B cell (primary cell): ENCODE results near the gene DSN1. TPM values are rescaled to one million over a fixed set of nuclear protein-coding genes. Genes with fewer than 3 reads are reported as not detected.

Experiments
- ATAC-seq: fragments of 200-7000 bp; cut with Tn5 transposase; one replicate; pipeline ENCODE4 v1.10.0; 2021; ENCODE audit warnings: low read depth, mild to moderate bottlenecking, moderate number of reproducible peaks, moderate library complexity
- CTCF ChIA-PET: fragments of 350-600 bp; sonication (Branson Sonifier 250); formaldehyde crosslinking; loops from one replicate; lab custom pipeline; 2021; ENCODE audit warnings: antibody characterized with exemption, inconsistent platforms; lab: Charles Lee
- POLR2A ChIA-PET: fragments of 350-600 bp; sonication (Branson Sonifier 250); formaldehyde crosslinking; loops from one replicate; lab custom pipeline; 2021; ENCODE audit warnings: antibody characterized with exemption; lab: Charles Lee
- DNase-seq: peaks from one replicate; pipeline ENCODE4 v3.0.0; 2013
- H2AFZ ChIP-seq: 2 replicates; pipeline ENCODE4 v1.6.1; 2012; ENCODE audit warnings: mild to moderate bottlenecking, low read depth, low read length; ENCODE audit not compliant: insufficient read depth, poor library complexity, severe bottlenecking
- H3K27ac ChIP-seq, 2 donors: 1 replicate in 1 of 2; 2 replicates in 1 of 2; pipeline ENCODE4 v1.5.1; 2012 to 2013; ENCODE audit warnings: low read length in 2 of 2, mild to moderate bottlenecking in 2 of 2, moderate library complexity in 1 of 2
- H3K27me3 ChIP-seq, 4 experiments: fragments of 200-600 bp in 1 of 4; sonication (generic) in 1 of 4; replicated peaks in 1 of 4; 1 replicate in 2 of 4; 2 replicates in 2 of 4; pipeline versions ENCODE4 v1.6.1 to v1.7.0; 2013 to 2016; ENCODE audit warnings: low read length in 3 of 4, mild to moderate bottlenecking in 2 of 4, mixed read lengths in 1 of 4, moderate library complexity in 1 of 4; ENCODE audit not compliant: insufficient read depth in 4 of 4, control insufficient read depth in 3 of 4; ENCODE audit errors: control extremely low read depth in 1 of 4
- H3K36me3 ChIP-seq, 2 experiments: replicated peaks in 1 of 2; 1 replicate in 1 of 2; 2 replicates in 1 of 2; pipeline versions ENCODE4 v1.6.1 to v1.7.1; 2013; ENCODE audit warnings: low read length in 1 of 2; ENCODE audit not compliant: insufficient read depth in 2 of 2, control insufficient read depth in 1 of 2; ENCODE audit errors: control extremely low read depth in 1 of 2, extremely low read depth in 1 of 2
- H3K4me1 ChIP-seq, 2 donors: fragments of 200-600 bp in 1 of 2; sonication (generic) in 1 of 2; 1 replicate in 1 of 2; 2 replicates in 1 of 2; pipeline versions ENCODE4 v1.5.1 to v1.6.1; 2013 to 2017; ENCODE audit warnings: low read length in 2 of 2; ENCODE audit not compliant: control insufficient read depth in 2 of 2, insufficient read depth in 2 of 2
- H3K4me2 ChIP-seq: replicated peaks from 2 replicates; pipeline ENCODE3; 2012; ENCODE audit warnings: mild to moderate bottlenecking, low read depth, low read length; ENCODE audit not compliant: poor library complexity, severe bottlenecking
- H3K4me3 ChIP-seq, 5 experiments: fragments of 200-600 bp in 1 of 5; sonication (generic) in 1 of 5; 1 replicate in 3 of 5; 2 replicates in 2 of 5; pipeline versions ENCODE4 v1.5.1 to v1.7.0; 2011 to 2016; ENCODE audit warnings: low read length in 4 of 5, mild to moderate bottlenecking in 4 of 5, low read depth in 2 of 5, control low read depth in 1 of 5, moderate library complexity in 1 of 5; ENCODE audit not compliant: insufficient read depth in 1 of 5; ENCODE audit errors: control extremely low read depth in 1 of 5, extremely low read depth in 1 of 5
- H3K79me2 ChIP-seq: fragments of 200-600 bp; sonication (generic); one replicate; pipeline ENCODE4 v1.6.0; 2016; ENCODE audit warnings: low read length; ENCODE audit not compliant: control insufficient read depth, insufficient read depth
- H3K9ac ChIP-seq: fragments of 200-600 bp; sonication (generic); 2 replicates; pipeline ENCODE4 v1.6.1; 2017; ENCODE audit warnings: mild to moderate bottlenecking, low read length, moderate library complexity
- H3K9me3 ChIP-seq, 3 donors: one replicate each; pipeline versions ENCODE4 v1.6.1 to v1.7.1; 2013; ENCODE audit warnings: low read length in 2 of 3; ENCODE audit not compliant: control insufficient read depth in 2 of 3, insufficient read depth in 1 of 3; ENCODE audit errors: control extremely low read depth in 1 of 3
- H4K20me1 ChIP-seq: 2 replicates; pipeline ENCODE4 v1.6.0; 2012; ENCODE audit warnings: mild to moderate bottlenecking, low read length; ENCODE audit not compliant: insufficient read depth, control insufficient read depth, poor library complexity, severe bottlenecking
- H3K27ac Mint-ChIP-seq: one replicate; pipeline ENCODE4 v1.8.0; 2021; ENCODE audit warnings: mixed read lengths
- H3K27me3 Mint-ChIP-seq: one replicate; pipeline ENCODE4 v1.8.0; 2021; ENCODE audit warnings: mixed read lengths
- H3K4me1 Mint-ChIP-seq: one replicate; pipeline ENCODE4 v1.8.0; 2021; ENCODE audit warnings: mixed read lengths
- H3K4me3 Mint-ChIP-seq: one replicate; pipeline ENCODE4 v1.8.0; 2021; ENCODE audit warnings: mixed read lengths
- H3K9me3 Mint-ChIP-seq: one replicate; pipeline ENCODE4 v1.8.0; 2022; ENCODE audit warnings: mixed read lengths; ENCODE audit not compliant: insufficient read depth
- CTCF ChIP-seq: fragments of 200-600 bp; IDR thresholded peaks from one replicate; pipeline ENCODE4 v1.8.0; 2022; ENCODE audit warnings: antibody characterized with exemption, mild to moderate bottlenecking
- EZH2 ChIP-seq: IDR thresholded peaks from 2 replicates; pipeline ENCODE4 v1.6.1; 2012; ENCODE audit warnings: borderline replicate concordance, low read depth, mild to moderate bottlenecking, moderate library complexity, low read length; ENCODE audit not compliant: insufficient read depth, poor library complexity, severe bottlenecking
- WGBS: methylation state at CpG from one replicate; pipeline ENCODE4 v1.1.5; 2013; ENCODE audit warnings: missing lambda C conversion rate; ENCODE audit not compliant: insufficient coverage; 5-methylcytosine and 5-hydroxymethylcytosine counted together
- intact Hi-C: fragments of 100-400 bp; cut with micrococcal nuclease; formaldehyde crosslinking; loops from one replicate; pipeline ENCODE4 v1.10.0; 2022
- polyA plus RNA-seq: library from polyadenylated mRNA; depleted of rRNA; stranded (reverse); fragments of >200 nt; gene quantifications from 2 replicates; pipeline ENCODE4 v1.2.3, GENCODE V29; 2012
- total RNA-seq, 2 donors: library from RNA; stranded (reverse); fragments of 120-200 nt in 1 of 2; gene quantifications; 1 replicate in 1 of 2; 2 replicates in 1 of 2; pipeline versions ENCODE4 v1.2.3 to v1.2.4, GENCODE V29; 2013 to 2022

The DSN1 gene
- total and polyA plus RNA-seq, 2 donors (not counting 1 experiment from before 2014, with no cell fraction given), result 13.2 to 17.1 TPM

GRCh38 chr20:36736451-36737182 lies 36.9 kb downstream of the DSN1 start:
- WGBS, result 94% methylated on average over 2 of the region's 3 CpGs
- Histone ChIP-seq H2AFZ (no peak overlapping the region), H3K27me3 (no peaks in the 10 kb centered on the region), H3K27ac (no peak overlapping the region), H3K4me2 (no peak overlapping the region), H3K36me3 (no peaks in the 10 kb centered on the region), H3K4me3 (no peak overlapping the region), H3K9ac (no peak overlapping the region), H3K4me1 (no peaks in the 10 kb centered on the region), H4K20me1 (no peaks in the 10 kb centered on the region), H3K79me2 (peaks cover 37% of the 10 kb centered on the region), H3K9me3 (no peaks in the 10 kb centered on the region)
- DNase-seq (no peak), ATAC-seq (no peak)
- no peak for TF ChIP-seq CTCF
- TF ChIP-seq EZH2, result no peak
- Mint-ChIP-seq H3K4me3 (no peak overlapping the region), H3K4me1 (peaks cover 6% of the 10 kb centered on the region), H3K9me3 (no peaks in the 10 kb centered on the region), H3K27ac (no peak overlapping the region), H3K27me3 (no peaks in the 10 kb centered on the region)
- ChIA-PET CTCF (interaction anchor here (0.6 to 1.8 kb wide), 7 partner anchors 10 to 549 kb away, joined by 3 to 5 read pairs (median 3); partner anchors contain the start of gene NDRG3), POLR2A (no interaction called here)
- intact Hi-C loops, result no loop called here

- H3K4me3 ChIP-seq, result no peak overlapping the region
- no peaks in the 10 kb centered on the region for H3K9me3 Mint-ChIP-seq
Measured at GRCh38 chr20:36732456-36732855, 41.1 kb downstream of the DSN1 start.

More at GRCh38 chr20:36732456-36732855, 41.1 kb downstream of the DSN1 start:
- intact Hi-C loops, result no loop called here
- Histone ChIP-seq H3K9me3 (no peaks in the 10 kb centered on the region), H2AFZ (no peak overlapping the region), H3K4me2 (no peak overlapping the region), H3K27me3 (no peaks in the 10 kb centered on the region), H3K4me1 (no peaks in the 10 kb centered on the region), H4K20me1 (no peaks in the 10 kb centered on the region), H3K9ac (no peak overlapping the region), H3K79me2 (peaks cover 51% of the 10 kb centered on the region), H3K27ac (no peak overlapping the region), H3K36me3 (no peaks in the 10 kb centered on the region)
- H3K27ac Mint-ChIP-seq, result no peak overlapping the region
- peaks cover 6% of the 10 kb centered on the region for H3K4me1 Mint-ChIP-seq
- no peak overlapping the region for H3K4me3 Mint-ChIP-seq
- no peak for TF ChIP-seq CTCF
- no peak for TF ChIP-seq EZH2
- DNase-seq (no peak), ATAC-seq (no peak)
- WGBS, result 92% methylated on average over 1 of the region's 1 CpG
- POLR2A ChIA-PET, result no interaction called here
- no peaks in the 10 kb centered on the region for H3K27me3 Mint-ChIP-seq
- CTCF ChIA-PET, result interaction anchor here (1.4 kb wide), 1 partner anchor 76 kb away, joined by 4 read pairs; no protein-coding TSS in a partner anchor
